ENCODE measurements around the gene CEBPE.

Gene CEBPE

GRCh38 chr14:23089498-23090253 is 29.4 kb downstream of the CEBPE start:
- DNase-seq (ENCODE audit: low read depth, low spot score), result no peak
- no peak overlapping the region for H3K27ac ChIP-seq

GRCh38 chr14:23086565-23086964 is 32.5 kb downstream of the CEBPE start:
- H3K27ac ChIP-seq, result peak overlapping the region; percentile 40

GRCh38 chr14:23085458-23085857 is 33.6 kb downstream of the CEBPE start:
- H3K27ac ChIP-seq, result peak overlapping the region; percentile 40
- DNase-seq (ENCODE audit: low read depth, low spot score), result no peak

More at GRCh38 chr14:23086565-23086964, 32.5 kb downstream of the CEBPE start:
- no peak for DNase-seq (ENCODE audit: low read depth, low spot score)

DNA sequence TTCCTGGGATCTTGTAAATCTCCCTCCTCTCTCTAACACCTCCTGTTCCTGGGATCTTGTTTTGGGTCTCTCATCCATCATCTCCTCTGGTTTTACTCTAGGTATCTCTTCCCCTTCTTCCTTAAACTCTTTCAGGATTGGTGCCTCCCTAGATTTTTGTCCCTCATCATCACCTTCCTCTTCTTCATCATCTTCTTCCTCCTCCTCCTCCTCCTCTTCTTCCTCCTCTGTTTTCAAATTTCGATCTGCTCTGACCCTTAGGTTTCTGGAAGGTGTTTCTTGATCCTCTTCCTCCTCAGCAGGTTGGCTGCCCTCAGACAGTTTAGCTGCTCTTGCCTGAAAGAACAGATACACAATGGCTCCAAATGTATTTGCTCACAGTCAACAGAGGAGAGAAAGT is 38.6 kb downstream of the CEBPE start:
- peak overlapping the region; percentile 77 for H3K27ac ChIP-seq
- DNase-seq (ENCODE audit: low read depth, low spot score), result no peak

DNA sequence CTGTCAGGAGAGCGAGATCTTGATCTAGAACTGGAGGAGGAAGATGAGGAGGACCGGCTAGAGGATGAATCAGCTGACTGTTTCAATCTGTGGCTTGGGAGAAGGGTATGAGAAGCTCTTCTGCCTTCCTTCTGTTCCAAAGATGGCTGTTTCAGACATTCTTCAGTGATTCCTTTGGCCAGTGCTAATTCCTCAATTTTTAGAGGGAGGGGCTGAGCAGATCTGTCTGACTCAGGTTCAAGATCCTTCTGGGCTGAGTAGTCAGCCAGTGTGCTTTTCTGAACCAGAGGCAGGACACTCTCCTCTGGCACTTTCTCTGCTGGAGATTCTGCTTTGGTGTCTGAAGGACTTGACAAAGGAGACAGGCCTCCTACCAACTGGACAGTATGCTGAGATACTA is 39.3 kb downstream of the CEBPE start:
- peak overlapping the region; percentile 77 for H3K27ac ChIP-seq
- no peak for DNase-seq (ENCODE audit: low read depth, low spot score)

GRCh38 chr14:23078692-23079116 is 40.4 kb downstream of the CEBPE start:
- H3K27ac ChIP-seq, result peak overlapping the region; percentile 77
- DNase-seq (ENCODE audit: low read depth, low spot score), result peak; percentile 57

GRCh38 chr14:23077962-23078361 is 41.1 kb downstream of the CEBPE start:
- peak overlapping the region; percentile 77 for H3K27ac ChIP-seq

DNA sequence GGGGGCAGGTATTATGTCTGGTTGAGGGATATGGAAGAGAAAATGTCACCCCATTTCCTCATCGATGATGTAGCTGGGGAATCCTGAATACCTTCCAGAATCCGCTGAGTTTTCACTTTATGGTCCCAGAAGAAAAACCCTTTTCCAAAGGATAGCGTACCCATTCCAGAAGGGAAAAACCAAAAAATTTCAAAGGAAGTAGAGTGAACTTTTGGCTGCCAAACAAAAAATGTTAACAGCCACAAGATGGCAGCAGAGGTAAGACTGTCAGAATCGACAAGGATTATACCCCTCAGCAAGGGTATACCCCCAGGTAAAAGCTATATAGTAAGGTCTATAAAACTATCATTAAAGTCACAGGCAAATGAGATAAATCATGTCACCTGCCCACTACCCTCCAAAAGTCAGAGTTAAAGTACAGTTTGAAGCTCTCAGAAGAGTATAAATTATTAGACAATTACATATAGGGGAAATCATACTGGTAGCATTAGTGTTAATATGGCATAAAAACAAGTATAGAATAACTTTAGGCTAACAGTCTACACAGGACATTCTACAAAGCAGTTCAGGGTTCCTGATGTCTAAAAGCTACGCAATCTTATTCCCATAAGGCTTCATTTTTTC is 42.2 kb downstream of the CEBPE start:
- no peak for DNase-seq (ENCODE audit: low read depth, low spot score)
- H3K27ac ChIP-seq, result no peak overlapping the region

More at GRCh38 chr14:23077962-23078361, 41.1 kb downstream of the CEBPE start:
- no peak for DNase-seq (ENCODE audit: low read depth, low spot score)

DNA sequence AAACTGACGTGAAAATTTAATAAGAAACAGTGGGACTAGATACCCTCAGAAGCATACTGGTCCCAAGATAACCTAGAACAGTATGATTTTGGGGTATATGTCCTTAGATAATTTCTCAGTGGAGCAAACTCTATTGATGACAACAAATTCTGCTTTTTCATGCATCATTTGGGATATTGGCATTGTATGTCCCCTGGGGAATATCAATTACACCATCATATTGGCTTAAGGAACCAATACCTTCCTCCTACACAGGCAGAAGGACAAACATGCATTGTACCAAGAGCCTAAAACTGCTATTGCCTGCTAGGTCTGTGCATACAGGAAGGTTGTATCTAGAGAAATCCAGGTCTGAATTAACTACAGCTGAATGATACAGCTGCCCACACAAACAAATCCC is 44.1 kb downstream of the CEBPE start:
- H3K27ac ChIP-seq, result no peak overlapping the region
- DNase-seq (ENCODE audit: low read depth, low spot score), result no peak

DNA sequence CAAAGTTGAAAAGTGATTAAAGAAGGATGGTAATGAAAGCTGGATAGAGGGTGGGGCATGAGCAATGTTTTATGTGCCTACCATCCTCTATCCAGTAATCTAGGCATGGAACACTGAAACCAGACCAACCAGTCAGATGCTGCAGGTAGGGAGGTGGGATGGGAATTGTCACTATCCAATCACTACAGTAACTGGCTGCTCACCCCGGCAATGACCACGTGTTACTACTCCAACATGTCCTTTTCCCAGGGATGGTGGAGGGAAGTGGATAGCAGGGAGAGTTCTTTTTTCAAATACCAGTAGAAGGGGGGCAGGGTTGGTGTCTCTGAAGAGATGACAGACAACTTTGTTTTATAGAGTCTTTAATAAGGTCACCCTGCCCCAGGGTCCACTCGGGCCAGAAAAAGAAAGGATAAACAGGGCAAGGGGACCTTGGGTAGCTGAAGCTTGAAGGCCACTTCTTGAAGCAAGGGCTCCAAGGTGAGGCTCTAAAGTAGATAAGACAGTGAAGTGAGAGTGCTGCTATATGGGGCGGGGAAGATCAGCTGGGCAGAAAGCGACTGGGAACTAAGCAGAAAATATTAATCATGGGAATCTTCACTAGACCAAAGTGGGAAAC is 47.0 kb downstream of the CEBPE start:
- H3K27ac ChIP-seq, result peak overlapping the region; percentile 72

DNA sequence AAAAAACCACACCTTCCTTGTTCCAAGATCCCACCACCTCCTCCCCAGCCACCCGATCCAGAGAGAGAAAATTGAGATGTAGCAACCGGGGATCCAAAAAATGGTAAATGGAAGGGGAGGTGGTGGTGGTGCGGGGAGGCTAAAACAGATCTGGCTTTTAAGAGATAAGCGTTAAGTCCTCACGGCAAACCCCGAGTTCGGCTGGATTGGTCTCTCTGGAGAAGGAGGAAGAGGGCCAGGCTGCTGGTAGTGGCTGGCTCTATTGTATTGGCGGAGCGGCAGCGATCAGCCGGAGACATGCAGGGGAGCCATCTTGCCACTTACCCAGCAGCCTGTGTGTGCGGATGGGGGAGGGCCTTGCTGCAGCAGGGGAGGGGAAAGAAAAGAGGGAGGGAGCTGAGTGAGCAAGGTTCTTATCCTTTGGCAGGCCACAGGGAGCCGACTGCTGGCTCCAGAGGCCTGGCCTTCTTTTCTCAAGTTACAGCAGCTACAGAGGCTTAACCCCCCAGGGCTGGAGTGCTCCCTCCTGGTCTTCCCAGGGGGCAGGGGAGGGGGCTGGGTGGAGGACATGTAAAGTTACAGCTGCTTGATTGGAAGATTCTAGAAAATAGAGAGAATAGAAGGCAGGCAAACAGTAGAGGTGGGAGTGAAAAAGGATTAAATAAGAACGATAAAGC is 47.7 kb downstream of the CEBPE start:
- H3K27ac ChIP-seq, result peak overlapping the region; percentile 72
- peak; percentile 72 for DNase-seq (ENCODE audit: low read depth, low spot score)

More for the DNA sequence above, 47.0 kb downstream of the CEBPE start:
- DNase-seq (ENCODE audit: low read depth, low spot score), result no peak

GRCh38 chr14:23070262-23071129 is 48.6 kb downstream of the CEBPE start:
- peak overlapping the region; percentile 72 for H3K27ac ChIP-seq

GRCh38 chr14:23069413-23069806 is 49.6 kb downstream of the CEBPE start:
- DNase-seq (ENCODE audit: low read depth, low spot score), result no peak
- no peak overlapping the region for H3K27ac ChIP-seq

More at GRCh38 chr14:23070262-23071129, 48.6 kb downstream of the CEBPE start:
- DNase-seq (ENCODE audit: low read depth, low spot score), result no peak

GRCh38 chr14:23068789-23069412 is 50.2 kb downstream of the CEBPE start:
- DNase-seq (ENCODE audit: low read depth, low spot score), result peak; percentile 50
- H3K27ac ChIP-seq, result no peak overlapping the region

DNA sequence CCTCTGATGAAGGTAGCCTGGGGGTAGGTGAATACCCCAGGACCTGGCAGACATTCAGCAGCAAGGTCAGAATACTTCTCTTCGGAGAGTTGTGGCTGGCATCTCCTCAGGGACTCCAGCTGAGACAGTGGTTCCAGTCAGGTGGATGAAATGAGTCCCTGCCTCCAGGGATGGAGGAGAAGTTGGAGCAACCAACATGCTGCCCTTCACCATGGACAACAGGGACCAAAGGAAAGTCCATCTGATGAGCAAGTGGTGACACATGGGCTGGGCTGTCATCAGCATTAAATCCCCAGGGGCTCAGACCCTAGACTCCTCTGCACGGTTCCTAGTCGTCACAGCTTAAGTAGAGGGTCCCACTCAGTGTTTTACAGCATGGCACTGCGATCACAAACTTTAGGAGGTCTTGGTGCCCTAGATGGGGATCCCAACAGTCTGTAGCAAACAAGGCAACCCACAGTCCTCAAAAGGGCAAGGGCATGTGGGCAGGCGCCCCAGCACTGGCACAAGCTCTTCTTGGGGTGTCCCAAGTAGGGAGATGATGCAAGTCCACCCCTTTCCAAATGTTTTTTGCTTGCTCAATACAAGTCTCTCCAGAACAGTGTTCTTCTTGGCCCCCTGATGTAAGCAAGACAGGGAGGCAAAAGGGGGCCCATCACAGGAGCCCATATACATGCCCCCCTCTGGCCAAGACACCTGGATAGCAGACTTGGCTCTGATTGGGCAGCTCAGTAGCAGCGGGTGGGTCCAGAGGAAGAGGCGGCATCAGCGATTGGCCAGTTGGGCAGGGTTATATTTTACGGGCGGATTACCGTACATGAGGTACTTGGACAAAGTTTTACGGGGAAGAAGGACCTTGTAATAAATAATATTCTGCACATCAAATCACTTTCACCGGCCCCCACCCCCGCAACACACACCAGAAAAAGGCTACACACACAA is 50.9 kb downstream of the CEBPE start:
- no peak overlapping the region for H3K27ac ChIP-seq

More for the DNA sequence above, 50.9 kb downstream of the CEBPE start:
- no peak for DNase-seq (ENCODE audit: low read depth, low spot score)
